Measurements from ENCODE around the gene TET2.

TET2 gene

DNA sequence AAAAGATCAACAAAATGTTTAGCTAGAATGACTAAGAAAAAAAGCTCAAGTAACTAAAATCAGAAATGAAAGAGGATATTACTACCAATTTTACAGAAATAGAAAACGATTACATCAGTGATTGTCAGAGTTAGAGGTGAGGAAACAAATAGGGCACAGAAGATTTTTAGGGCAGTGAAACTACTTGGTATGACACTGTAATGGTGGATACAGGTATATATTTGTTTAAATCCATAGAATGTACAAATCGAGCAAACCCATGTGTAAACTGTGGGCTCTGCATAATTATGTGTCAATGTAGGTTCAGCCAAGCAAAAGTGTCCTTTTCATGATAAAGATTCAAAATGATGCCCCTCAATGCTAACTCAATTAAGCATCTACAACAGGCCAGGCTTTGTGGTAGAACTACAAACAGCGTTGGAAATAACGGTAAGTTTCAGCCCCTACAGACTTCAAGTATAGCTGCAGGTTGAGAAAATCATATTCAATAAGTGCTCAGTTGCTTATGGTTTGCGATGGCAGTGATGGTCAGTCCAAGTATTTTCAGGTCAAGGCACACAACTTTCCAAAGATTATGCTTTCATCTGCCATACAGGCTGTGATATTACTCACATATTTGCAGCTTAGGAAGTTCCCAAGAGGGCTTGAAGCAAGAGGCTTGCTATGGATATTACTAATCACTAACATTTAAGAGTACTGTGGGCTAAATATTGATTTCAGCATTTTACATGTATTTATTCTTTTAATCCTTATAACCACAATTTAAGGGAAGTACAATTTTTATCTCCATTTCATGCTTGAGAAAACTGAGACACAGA lies 158.6 kb downstream of the TET2 start:
- DNase-seq = no peak

GRCh38 chr4:105306158-105306781 lies 159.6 kb downstream of the TET2 start:
- DNase-seq = no peak

GRCh38 chr4:105306820-105307219 lies 160.1 kb downstream of the TET2 start:
- no peak for DNase-seq

GRCh38 chr4:105318486-105318885 lies 171.8 kb downstream of the TET2 start:
- DNase-seq = no peak

GRCh38 chr4:105327222-105327621 lies 180.5 kb downstream of the TET2 start:
- DNase-seq = no peak

- no peak for DNase-seq
Observed at GRCh38 chr4:105327956-105328355, 181.3 kb downstream of the TET2 start.

- no peak for DNase-seq
Observed at GRCh38 chr4:105329081-105329480, 182.4 kb downstream of the TET2 start.
